Activated CD4-positive, alpha-beta T cell treated with anti-CD3 and anti-CD28 coated beads, Interleukin-10, Interleukin-2, amounts not matched to agents 100 ng/mL and 50 ng/mL, durations not matched to agents 16 hours and 8 hours (primary cell): ENCODE results near the gene GABBR2.
"Not testable (repeated sequence)": the region's sequence is repeated elsewhere in the genome, so short reads cannot be mapped to it uniquely, and the experiment has no call there.

Experiments
- DNase-seq: peaks from one replicate; pipeline ENCODE4 v3.0.0-alpha.2; 2020

GABBR2 gene

DNA sequence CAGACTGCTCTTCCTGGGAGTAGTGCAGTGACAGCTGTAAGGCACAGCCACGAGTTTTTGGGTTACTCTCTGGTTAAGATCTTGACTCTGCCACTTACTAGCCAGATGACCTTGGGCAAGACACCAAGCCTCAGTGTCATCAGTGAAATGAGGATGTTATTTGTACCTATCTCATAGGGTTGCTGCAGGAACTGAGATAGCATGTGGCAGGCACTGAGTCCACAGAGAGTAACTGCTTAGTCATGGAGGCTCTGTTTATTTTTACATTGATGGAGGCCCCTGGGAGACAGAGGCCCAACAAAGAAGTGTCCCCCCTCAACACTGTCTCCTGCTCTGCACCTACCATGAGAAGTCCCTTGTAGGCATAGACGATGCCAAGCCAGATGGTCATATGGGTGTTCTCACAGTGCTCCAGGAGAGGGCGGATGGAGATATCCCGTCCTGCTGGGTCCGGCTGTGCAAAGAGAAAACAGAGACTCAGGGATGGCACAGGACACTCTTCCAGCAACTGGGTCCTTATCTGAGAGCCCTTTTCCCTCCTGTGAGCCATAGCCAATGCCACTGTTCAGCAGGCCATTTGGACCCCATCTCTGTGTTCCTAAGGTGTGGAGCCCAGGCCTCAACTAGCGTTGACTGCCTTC, 397.9 kb downstream of the GABBR2 start:
- DNase-seq, result no peak

DNA sequence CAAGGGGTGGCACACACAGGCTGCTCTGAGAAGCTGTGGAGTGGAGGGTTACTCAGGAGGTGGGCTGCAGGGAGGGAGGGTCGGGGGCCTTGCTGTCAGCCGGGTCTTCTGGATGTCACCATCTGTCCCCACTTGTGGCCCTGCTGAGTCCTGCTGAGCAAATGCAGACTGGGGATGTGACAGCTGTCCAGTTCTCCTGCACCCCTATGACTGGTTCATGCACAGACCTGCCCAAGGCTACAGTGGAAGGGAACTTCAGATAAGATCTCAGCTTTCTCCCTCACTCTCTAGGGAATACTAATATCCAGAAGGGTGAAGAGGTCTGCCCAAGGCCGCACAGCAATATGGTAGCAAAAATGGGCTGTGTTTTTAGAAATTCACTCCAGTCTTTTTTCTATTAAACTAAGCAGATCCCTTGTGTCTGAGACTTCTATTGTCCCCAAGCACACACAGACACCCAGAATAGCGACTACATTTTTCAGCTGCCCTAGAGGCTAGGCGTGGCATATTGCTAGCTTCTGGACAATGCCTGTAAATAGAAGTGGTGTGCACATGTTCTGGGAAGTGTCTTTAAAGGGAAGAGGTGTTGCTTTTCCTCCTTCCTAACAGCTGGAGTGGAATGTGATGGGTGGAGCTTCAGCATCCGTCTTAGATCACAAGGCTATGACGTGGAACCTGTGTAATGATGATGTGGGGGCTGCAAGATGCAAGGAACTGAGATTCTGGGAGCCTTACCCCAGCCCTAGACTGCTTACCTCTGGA, 402.2 kb downstream of the GABBR2 start:
- no peak for DNase-seq

DNA sequence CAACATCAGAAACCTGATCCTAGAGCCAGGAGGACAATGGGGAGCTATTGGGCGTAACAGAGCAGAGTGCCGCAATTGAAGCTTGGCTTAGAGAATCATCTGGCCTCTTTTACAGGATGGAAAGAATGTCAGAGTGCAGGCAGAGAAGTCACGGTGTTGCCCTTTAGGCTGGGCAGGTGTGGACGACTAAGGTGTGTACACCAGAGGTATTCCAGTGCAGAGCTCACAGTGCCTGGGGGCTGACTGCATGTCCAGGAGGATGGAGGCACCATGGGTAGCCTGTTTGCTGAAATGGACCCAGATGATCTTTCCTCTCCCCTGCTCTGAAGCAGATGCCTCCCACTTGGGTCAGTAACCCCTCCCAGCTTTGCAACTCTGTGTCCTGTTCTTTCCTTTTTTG, 404.4 kb downstream of the GABBR2 start:
- no peak for DNase-seq

DNA sequence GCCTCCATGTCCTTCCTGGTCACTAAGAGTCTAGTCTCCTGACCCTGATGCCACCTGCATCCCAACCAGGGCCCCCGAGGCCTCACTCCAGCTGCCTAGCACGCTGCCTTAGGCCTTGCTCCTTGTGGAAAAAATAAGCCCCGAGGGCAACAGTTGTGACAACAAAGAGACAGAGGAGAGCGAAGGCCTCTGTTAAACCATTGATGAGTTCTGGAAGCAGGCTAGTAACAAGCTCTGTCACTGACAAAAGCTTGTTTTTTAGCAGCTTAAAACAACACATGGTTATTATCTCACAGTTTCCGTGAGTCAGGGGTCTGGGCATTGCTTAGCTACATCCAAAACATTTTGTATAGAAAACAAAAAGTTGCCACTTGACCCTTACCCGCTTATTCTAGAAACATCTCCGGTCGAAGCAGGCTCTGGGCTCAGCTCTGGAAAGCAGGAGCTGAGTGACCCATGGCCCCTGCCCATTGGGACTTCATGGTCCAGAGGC, 405.1 kb downstream of the GABBR2 start:
- no peak for DNase-seq

DNA sequence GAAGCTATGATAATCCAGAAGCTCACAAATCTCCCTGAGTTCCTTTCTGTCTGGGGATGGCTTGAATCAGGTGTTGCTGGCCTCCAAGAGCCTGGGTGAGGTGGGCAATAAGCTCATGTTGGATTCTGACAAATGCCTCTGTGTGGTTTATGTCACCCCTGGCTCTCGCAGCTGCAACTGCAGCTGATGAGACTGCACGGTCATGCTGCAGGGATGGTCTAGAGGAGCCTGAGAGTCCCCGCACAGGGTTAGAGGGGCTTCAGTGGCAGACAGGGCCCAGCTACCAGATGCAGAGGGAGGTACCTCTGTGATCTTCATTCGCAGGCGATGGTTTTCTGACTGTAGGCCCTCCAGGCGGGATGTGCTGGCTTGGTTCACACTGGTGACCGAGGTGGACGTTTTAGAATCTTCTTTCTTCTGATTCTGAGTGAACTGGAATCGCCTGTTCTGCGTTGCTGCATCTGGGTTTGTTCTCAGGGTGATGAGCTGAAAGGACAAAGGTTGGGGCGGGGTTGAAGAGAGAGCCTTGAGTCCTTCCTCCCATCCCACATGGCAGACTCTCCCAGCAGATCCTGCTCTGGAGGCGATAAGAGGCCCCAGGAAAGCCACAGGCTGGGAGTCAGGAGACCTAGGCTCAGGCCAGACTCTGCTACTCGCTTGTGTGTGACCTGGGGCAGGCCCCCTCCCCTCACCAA, 405.6 kb downstream of the GABBR2 start:
- no peak for DNase-seq

DNA sequence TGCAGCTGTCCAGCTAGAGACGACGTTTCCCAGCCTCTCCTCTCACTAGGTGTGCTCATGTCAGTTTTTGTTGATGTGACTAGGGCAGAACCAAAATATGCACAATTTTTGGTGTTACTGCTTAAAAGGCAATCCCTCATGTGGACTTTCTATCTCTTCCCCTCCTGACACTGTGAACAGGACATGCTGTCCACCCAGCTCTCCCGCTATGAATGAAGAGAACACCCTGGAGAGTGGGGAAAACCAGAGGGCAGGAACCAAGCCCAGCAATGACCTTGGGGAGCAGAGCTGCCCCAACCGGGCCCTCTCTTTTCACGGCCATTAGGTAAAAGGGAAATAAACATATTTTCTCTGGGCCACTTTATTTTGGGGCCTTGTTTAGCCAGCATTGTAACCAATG, 406.6 kb downstream of the GABBR2 start:
- no peak for DNase-seq

DNA sequence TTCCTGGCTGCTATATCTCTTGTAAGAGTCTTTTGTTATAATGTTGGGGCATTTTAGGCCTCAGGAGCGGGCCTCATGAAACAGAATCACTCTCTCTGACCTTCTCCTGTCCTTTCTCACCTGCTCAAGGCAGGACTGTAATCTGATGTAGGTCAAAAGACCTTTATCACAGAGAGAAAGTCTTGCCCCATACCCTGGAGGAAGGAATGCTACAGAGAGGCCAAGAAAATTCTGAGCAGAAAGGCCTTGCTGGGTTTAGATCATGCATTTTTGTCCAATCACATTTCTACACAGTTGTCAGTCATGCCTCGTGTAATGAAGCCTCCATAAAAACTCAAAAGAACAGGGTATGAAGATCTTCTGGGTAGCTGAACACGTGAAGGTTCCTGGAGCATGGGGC, 408.1 kb downstream of the GABBR2 start:
- no peak for DNase-seq

DNA sequence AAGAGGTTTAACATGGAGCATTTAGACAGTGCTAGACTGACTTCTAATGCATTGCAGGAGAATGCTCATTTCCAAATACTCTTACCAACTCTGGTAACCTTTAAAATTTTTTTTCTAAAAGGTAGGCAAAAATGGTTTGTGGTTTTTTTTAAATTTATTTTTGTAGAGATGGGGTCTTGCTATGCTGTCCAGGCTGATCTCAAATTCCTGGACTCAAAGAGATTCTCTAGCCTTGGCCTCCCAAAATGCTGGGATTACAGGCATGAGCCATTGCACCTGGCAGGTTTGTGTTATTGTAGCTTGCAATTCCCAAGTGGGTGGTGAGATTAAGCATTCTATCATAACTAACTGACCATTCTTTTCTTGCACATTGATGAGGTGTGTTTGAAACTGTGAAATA, 410.3 kb downstream of the GABBR2 start:
- DNase-seq, result no peak

DNA sequence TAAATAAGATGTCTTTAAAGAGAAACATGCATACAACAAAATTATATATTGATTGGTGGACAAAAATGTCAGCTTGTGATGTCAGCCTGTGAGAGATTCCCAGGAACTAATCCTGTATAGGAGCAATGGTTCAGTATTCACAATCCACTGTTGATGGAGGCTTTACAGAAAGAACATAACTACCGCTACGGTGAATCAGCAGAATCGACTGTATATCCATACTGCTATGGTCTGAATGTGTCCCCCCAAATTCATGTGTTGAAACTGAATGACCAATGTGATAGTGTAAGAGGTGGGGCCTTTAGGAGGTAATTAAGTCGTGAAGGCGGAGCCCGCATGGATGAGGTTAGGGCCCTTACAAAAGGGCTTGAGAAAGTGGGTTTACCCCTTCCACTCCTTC, 412.9 kb downstream of the GABBR2 start:
- DNase-seq, result no peak

DNA sequence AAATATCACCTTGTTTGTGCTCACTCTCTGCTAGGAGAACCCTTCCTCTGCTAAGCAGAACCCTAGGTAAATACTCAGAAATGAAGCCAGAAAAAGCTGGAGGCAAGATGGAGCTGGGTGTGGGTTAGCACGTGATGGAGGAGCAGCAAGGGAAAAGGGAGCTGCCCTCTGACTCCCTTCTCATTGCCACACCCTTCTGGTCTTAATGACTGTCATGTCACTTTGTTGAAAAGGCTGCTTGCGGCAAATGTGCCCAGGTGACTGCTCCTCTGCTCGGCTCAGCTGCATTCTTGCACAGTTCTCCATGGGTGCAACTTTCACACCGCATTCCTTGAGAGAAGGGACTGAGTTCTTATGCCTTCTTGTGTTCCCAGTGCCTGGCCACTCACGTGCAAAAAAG, 416.9 kb downstream of the GABBR2 start:
- no peak for DNase-seq

DNA sequence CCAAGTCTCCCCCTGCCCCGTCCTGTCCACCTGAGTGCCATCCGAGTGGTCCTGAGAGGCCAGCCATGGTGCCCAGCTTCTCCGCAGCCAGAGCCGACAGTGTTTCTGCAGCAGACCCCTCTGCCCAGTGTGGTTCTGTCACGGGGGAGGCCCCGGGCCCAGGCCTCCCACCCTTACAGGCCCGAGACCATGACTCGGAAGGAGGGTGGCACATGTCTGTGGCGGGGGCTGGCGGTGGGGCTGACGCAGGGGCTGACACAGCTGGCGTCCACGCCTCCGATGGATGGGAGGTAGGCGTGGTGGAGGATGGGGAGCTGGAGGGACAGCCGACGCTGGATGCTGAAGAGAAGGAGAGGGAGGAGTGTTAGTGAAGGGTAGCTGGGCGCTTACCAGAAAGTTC, 418.3 kb downstream of the GABBR2 start:
- no peak for DNase-seq

DNA sequence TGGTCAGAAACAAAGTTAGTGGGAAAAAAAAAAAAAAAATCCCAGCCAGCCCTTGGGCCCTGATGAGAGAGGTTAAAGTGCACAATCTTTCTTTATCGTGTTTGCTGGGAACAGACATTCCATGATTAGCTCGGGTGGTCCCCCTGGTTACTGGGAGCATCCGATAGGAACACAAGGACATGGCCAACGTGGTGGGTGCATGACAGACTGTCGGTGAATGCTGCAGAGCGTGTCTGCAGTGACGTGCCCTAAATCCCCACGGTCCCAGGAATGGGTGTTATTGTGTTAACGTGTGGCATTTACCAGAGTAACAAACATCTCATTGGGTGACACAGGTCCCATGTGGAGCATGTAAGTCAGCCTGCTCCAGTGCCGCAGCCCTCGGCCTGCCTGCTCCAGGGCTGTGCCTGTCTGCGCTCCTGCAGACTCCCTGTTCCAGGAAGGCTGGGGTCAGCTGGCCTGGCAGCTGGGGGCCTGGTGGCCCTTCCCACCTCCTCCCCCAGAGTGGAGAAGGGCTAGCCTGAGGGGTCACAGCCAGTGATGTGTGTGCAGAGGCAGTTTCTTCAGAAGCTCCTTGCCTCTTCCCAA, 419.0 kb downstream of the GABBR2 start:
- DNase-seq, result no peak

DNA sequence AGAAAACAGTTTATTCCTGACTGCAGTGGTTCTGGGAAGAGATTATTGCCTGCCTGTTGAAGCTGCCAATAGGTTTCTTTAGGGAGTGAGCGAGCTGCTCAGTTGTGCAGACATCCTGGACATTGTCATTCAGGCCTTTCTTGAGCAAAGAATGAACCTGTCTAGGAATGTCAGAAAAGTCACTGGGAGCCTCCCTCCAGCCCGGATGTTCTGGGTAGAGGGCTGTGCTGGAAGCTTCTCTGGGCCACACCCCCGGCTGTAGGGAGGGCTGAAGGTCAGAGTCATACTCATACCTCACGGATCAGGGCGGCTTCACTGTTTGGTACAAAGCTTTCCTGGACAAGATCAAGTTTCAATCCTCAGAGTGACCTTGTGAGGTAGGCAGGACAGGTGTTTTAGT, 419.9 kb downstream of the GABBR2 start:
- DNase-seq, result no peak

DNA sequence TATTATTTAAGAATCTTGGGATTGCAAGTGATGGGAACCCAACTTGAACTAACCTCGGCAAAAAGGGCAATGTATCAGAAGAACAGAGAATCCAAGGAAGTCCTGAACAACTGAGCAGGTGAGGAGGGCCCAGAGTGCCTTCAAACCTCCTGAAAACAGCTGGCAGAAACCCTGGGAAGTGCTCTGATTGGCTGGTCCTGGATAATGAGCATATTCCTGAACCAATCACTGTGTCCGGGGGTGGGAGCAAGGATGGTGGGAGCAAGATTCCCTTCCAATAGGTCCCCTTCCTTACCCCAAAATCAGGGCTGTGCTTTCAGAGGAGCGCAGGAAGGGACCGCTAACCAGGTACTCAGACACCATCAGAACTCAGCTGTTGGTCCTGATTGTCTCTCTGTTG, 421.4 kb downstream of the GABBR2 start:
- no peak for DNase-seq

DNA sequence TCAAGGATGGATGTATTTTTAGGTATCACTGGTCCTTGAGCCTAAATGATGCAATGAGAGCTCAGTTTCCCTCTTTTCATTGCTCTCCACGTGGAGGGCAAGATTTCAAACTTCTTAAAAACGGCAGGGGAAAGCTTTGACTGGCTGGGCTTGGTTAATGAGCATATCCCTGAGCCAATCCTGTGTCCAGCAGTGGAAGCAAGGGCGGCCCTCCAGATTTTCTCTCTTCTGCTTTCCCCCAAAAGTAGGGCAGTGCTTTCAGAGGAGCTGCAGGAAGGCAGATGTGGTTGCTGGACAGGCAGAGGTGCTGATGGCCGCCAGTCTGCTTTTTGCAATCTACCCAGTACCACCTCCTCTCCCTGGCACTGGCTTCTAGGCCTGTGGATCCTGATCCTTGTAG, 423.3 kb downstream of the GABBR2 start:
- DNase-seq, result no peak

DNA sequence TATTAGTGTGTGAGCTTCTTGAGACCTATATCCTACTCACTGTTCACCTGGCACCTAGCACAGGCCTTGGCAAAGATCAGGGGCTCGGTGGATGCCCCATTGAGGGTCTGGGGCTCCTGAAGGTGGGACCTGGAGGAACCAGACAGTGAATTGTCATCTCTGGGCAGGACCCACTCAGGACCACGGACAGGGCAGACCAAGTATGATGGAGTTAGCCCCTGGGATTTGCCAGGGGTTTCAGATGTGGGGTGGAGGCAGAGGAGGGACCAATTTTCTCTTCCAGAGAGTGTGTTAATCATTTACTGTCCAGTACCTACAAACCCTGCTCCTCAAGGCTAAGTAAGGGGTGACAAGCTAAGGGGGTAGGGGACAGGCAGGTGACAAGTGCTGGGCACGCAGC, 424.0 kb downstream of the GABBR2 start:
- DNase-seq, result no peak

DNA sequence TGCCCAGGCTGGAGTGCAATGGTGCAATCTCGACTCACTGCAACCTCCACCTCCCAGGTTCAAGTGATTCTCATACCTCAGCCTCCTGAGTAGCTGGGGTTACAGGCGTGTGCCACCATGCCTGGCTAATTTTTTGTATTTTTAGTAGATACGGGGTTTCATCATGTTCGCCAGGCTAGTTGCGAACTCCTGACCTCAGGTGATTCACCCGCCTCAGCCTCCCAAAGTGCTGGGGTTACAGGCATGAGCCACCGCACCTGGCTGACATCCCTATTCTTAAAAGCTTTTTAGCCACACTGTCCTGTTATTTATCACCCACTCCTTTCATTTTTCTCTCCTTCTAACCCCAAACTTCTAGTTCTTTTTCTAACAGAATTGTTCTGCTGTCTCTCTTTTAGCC, 425.6 kb downstream of the GABBR2 start:
- DNase-seq, result not testable (repeated sequence)

DNA sequence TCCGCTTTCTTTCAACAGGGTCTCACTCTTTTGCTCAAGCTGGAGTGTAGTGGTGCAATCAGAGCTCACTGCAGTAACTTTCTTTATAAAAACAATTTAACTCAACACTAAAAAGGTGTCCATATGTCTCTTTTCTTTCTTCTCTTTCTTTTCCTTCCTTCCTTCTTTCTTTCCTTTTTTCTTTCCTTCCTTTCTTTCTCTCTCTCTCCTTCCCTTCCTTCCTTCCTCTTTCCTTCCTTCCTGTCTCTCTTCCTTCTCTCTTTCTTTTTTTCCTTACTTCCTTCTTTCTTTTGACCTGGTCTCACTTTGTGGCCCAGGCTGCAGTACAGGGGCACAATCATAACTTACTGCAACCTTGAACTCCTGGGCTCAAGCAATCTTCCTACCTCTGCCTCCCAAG, 427.5 kb downstream of the GABBR2 start:
- no peak for DNase-seq

DNA sequence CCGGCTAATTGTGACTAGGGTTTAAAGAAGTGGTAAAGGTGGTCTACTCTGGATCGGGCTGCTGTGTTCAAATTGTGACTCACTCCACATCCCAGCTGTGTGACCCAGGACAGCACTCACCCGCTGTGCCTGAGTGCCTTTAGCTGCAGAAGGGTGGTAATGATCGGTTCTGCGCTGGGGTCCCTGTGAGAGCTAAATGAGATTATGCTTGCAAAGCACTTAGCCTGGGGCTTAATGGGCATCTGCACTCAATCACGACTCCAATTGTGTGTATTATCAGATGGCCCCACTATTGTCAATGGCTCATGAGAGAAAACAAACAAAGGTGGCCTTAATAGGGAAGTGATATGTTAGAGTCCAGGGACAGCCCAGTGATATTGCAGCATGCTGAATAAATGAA, 428.2 kb downstream of the GABBR2 start:
- DNase-seq, result no peak

DNA sequence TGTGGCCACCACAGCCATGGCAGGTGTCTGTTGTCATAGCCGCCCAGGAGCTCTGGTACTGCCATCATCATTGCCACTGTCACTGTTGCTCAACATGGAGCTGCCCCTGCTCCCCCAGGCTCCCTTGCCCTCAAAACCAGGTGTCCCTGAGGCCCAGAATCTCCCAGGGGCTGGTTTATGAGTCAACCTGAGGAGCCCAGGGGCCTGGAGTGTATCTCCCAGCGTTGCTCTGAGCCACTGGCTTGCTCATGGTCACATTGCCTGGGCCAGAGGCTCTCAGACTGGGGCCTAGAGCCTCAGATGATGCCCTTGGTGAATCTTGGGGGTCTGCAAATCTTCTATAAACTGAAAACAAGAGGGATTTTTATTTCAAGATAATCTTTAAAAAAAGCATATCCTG, 428.6 kb downstream of the GABBR2 start:
- no peak for DNase-seq

DNA sequence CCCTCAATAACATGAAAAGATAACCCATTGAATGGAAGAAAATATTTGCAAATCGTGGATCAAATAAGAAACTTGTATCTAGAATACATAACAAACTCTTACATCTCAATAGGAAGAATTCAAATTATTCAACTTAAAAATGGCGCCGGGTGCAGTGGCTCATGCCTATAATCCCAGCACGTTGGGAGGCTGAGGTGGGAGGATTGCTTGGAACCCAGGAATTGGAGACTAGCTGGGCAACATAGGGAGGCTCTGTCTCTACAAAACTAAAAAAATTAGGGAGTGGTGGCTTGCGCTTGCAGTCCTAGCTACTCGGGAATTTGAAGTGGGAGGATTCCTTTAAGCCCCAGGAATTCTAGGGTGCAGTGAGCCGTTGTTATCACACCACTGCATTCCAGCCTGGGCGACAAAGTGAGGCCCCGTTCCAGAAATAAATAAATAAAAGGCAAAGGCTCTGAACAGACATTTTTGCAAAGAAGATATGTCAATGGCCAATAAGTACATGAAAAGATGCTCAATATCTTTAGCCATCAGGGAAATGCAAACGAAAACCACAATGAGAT, 431.7 kb downstream of the GABBR2 start:
- no peak for DNase-seq

DNA sequence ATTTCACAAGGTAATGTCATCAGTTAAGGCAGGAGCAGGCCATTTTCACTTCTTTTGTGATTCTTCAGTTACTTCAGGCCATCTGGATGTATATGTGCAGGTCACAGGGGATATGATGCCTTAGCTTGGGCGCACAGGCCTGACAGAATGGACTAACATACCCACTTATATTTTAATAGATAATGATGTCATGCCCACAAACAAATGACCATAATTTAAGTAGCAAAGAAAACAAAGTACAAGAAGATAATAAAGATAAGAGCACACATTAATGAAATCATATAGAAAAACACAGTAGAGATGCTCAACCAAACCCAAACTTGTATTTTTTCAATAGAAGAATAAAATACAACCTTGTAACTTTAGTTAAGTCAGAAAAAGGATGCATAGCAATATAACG, 433.6 kb downstream of the GABBR2 start:
- DNase-seq, result no peak

DNA sequence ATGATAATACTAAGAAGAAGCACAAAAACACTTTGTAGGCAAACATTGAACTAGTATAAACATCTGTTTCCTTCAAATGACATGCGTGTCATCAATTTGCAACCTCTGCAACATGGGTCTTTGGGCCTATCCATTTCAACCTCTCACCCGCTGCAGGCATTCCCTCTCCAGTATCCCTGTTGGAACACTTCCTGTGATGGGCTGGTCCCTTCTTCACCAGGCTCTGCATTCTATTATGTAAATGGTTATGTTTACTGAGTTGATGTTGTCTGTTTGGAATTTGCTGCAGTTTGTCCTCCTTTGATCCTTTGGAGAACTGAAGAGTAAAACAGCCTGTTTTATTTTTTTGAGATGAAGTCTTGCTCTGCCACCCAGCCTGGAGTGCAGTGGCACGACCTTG, 436.7 kb downstream of the GABBR2 start:
- DNase-seq, result no peak
